Osteoblast (primary cell): ENCODE measurements around the gene KIRREL2. TPM values are rescaled to one million over a fixed set of nuclear protein-coding genes. Genes with fewer than 3 reads are reported as not detected.
A peak's percentile ranks its signal among the peaks of the same experiment; 100 is the strongest.

Source experiments
- DNase-seq: peaks from one replicate; pipeline ENCODE4 v3.0.0; 2011; ENCODE audit warnings: low spot score, mixed read lengths; ENCODE audit not compliant: insufficient read length; ENCODE audit errors: missing footprints
- H2AFZ ChIP-seq: 2 replicates; pipeline ENCODE4 v1.6.0; 2011; ENCODE audit warnings: mild to moderate bottlenecking, low read length
- H3K27ac ChIP-seq: 2 replicates; pipeline ENCODE4 v1.5.1; 2011; ENCODE audit warnings: mild to moderate bottlenecking, low read depth, low read length, moderate library complexity
- H3K27me3 ChIP-seq: 2 replicates; pipeline ENCODE4 v1.6.0; 2012; ENCODE audit warnings: mild to moderate bottlenecking, control low read depth, inconsistent platforms, low read length, moderate library complexity; ENCODE audit not compliant: insufficient read depth
- H3K36me3 ChIP-seq: 2 replicates; pipeline ENCODE4 v1.5.1; 2011; ENCODE audit warnings: mild to moderate bottlenecking, low read length, control low read depth, moderate library complexity; ENCODE audit not compliant: insufficient read depth
- H3K4me1 ChIP-seq: 2 replicates; pipeline ENCODE4 v1.5.1; 2011; ENCODE audit warnings: mild to moderate bottlenecking, low read length, control low read depth, moderate library complexity; ENCODE audit not compliant: insufficient read depth
- H3K4me2 ChIP-seq: 2 replicates; pipeline ENCODE4 v1.6.0; 2011; ENCODE audit warnings: mild to moderate bottlenecking, low read length; ENCODE audit not compliant: insufficient read depth
- H3K4me3 ChIP-seq: fragments of 200-600 bp; sonication (generic); 3 replicates; pipeline ENCODE4 v1.5.1; 2012; ENCODE audit warnings: mild to moderate bottlenecking, low read length, inconsistent platforms; ENCODE audit not compliant: insufficient read depth
- H3K79me2 ChIP-seq: 2 replicates; pipeline ENCODE4 v1.6.0; 2012; ENCODE audit warnings: mild to moderate bottlenecking, low read length, control low read depth, inconsistent platforms; ENCODE audit not compliant: insufficient read depth
- H3K9me3 ChIP-seq: 2 replicates; pipeline ENCODE4 v1.5.1; 2011; ENCODE audit warnings: low read depth, low read length, control low read depth
- H4K20me1 ChIP-seq: 2 replicates; pipeline ENCODE4 v1.6.0; 2012; ENCODE audit warnings: mild to moderate bottlenecking, low read length, control low read depth; ENCODE audit not compliant: insufficient read depth
- CTCF ChIP-seq: IDR thresholded peaks from 2 replicates; pipeline ENCODE4 v1.5.1; 2011; ENCODE audit warnings: mild to moderate bottlenecking, low read depth, low read length, moderate library complexity; ENCODE audit errors: extremely low read depth
- total RNA-seq: library from RNA; depleted of rRNA; stranded (reverse); fragments of >200 nt; gene quantifications from 2 replicates; pipeline ENCODE4 v1.2.3, GENCODE V29; 2012

KIRREL2 gene
- total RNA-seq, 1 donor, result not detected

- Histone ChIP-seq H3K79me2 (no peaks in the 10 kb centered on the region), H3K27me3 (peaks cover 50% of the 10 kb centered on the region)
Observed at GRCh38 chr19:35853038-35853756, 3.5 kb upstream of the KIRREL2 start.

DNA sequence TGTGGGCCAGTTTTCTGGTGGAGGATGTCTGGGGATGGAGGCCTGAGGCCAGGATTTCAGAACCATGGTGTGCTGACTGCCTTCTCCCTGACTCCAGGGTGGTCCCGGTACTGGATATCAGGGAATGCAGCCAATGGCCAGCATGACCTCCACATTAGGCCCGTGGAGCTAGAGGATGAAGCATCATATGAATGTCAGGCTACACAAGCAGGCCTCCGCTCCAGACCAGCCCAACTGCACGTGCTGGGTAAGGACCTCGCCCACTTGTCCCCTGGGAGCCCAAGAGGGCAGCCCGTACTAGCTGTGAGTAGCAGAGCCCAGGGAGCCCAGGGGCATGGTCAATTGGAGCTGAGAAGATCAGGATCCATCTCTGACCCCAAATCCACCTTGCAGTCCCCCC lies 1.6 kb downstream of the KIRREL2 start:
- DNase-seq, result peak; percentile 58
- H3K4me2 ChIP-seq, result no peak overlapping the region
- no peaks in the 10 kb centered on the region for H3K36me3 ChIP-seq
- H3K9me3 ChIP-seq, result no peaks in the 10 kb centered on the region
- H3K27ac ChIP-seq, result no peak overlapping the region
- no peak for TF ChIP-seq CTCF
- H4K20me1 ChIP-seq, result no peaks in the 10 kb centered on the region
- peaks cover 83% of the 10 kb centered on the region for H3K27me3 ChIP-seq
- H2AFZ ChIP-seq, result no peak overlapping the region
- H3K4me3 ChIP-seq, result no peak overlapping the region
- peaks cover 3% of the 10 kb centered on the region for H3K4me1 ChIP-seq
- no peaks in the 10 kb centered on the region for H3K79me2 ChIP-seq

More at GRCh38 chr19:35853038-35853756, 3.5 kb upstream of the KIRREL2 start:
- Histone ChIP-seq H3K36me3 (no peaks in the 10 kb centered on the region), H3K4me2 (no peak overlapping the region), H3K27ac (no peak overlapping the region), H3K9me3 (no peaks in the 10 kb centered on the region), H3K4me1 (peaks cover 3% of the 10 kb centered on the region), H3K4me3 (no peak overlapping the region), H4K20me1 (no peaks in the 10 kb centered on the region), H2AFZ (no peak overlapping the region)
- no peak for TF ChIP-seq CTCF
- no peak for DNase-seq

DNA sequence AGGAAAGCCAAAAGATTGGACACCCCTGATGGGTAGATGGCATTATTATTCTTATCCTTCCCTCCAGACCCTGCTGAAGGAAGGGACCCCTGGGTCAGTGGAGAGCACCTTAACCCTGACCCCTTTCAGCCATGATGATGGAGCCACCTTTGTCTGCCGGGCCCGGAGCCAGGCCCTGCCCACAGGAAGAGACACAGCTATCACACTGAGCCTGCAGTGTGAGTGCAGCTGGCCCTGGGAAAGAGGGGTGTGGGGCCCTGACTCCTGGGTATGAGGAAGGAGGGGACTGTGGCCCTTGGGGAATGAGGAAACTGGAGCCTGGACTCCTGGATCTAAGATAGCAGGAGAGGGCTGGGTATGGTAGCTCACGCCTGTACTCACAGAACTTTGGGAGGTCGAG lies 2.7 kb downstream of the KIRREL2 start:
- no peak for TF ChIP-seq CTCF
- Histone ChIP-seq H3K4me1 (peaks cover 3% of the 10 kb centered on the region), H3K4me2 (no peak overlapping the region), H3K36me3 (no peaks in the 10 kb centered on the region), H3K27ac (no peak overlapping the region), H3K4me3 (no peak overlapping the region), H4K20me1 (no peaks in the 10 kb centered on the region), H3K9me3 (no peaks in the 10 kb centered on the region), H3K27me3 (peaks cover 79% of the 10 kb centered on the region), H2AFZ (no peak overlapping the region), H3K79me2 (no peaks in the 10 kb centered on the region)
- DNase-seq, result peak; percentile 80

DNA sequence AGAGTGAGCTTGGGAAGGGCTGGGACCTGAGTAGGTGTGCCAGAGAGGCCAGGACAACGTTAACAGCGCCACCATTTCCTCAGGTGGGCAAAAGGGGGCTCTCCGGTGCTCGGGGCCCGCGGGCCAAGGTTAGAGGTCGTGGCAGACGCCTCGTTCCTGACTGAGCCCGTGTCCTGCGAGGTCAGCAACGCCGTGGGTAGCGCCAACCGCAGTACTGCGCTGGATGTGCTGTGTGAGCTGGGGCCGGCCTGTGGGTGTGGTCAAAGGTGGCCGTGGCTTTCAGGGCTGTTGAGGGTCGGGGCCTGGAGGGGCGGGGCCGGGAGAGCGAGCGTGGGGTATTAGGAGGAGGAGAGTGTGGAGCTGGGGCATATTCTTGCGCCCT lies 3.7 kb downstream of the KIRREL2 start:
- H3K4me2 ChIP-seq, result no peak overlapping the region
- H3K79me2 ChIP-seq, result no peaks in the 10 kb centered on the region
- H4K20me1 ChIP-seq, result no peaks in the 10 kb centered on the region
- no peak overlapping the region for H3K4me3 ChIP-seq
- TF ChIP-seq CTCF, result no peak
- H2AFZ ChIP-seq, result no peak overlapping the region
- peaks cover 3% of the 10 kb centered on the region for H3K4me1 ChIP-seq
- no peak overlapping the region for H3K27ac ChIP-seq
- H3K27me3 ChIP-seq, result peaks cover 70% of the 10 kb centered on the region
- no peaks in the 10 kb centered on the region for H3K9me3 ChIP-seq
- H3K36me3 ChIP-seq, result no peaks in the 10 kb centered on the region
- no peak for DNase-seq
